ENCODE results near the gene ZNF593OS.

- no peak for TF ChIP-seq CTCF (IDR thresholded peaks at IDR 0.05; ENCODE audit: control extremely low read depth in 1 of 3, insufficient read depth in 1 of 3, low read depth in 1 of 3, low read length in 3 of 3)
- no peak for TF ChIP-seq RAD21 (IDR thresholded peaks at IDR 0.05 in 1 of 2, conservative IDR thresholded peaks at IDR 0.05 in 1 of 2; ENCODE audit: low read depth in 2 of 2, low read length in 2 of 2)
- TF ChIP-seq POLR2A (IDR thresholded peaks at IDR 0.05; ENCODE audit: control extremely low read depth in 1 of 2, low read depth in 2 of 2, low read length in 2 of 2): no peak
- TF ChIP-seq CEBPB (IDR thresholded peaks at IDR 0.05; ENCODE audit: low read depth, low read length): no peak
- no peak for TF ChIP-seq EP300 (IDR thresholded peaks at IDR 0.05; ENCODE audit: borderline replicate concordance in 1 of 2, low read depth in 2 of 2, low read length in 2 of 2)
Observed at GRCh38 chr1:26134466-26134865, 37.2 kb downstream of the ZNF593OS start.

Data from H1 (cell line).